ENCODE results near the gene IGFBP1. TPM values are rescaled to one million over a fixed set of nuclear protein-coding genes. Genes with fewer than 3 reads are reported as not detected.
"Not testable (repeated sequence)": the region's sequence is repeated elsewhere in the genome, so short reads cannot be mapped to it uniquely, and the experiment has no call there.

The IGFBP1 gene
- 0.31 TPM for total RNA-seq

- DNase-seq, result no peak
These were observed at the start of gene IGFBP1 for GRCh38 chr7:45888185-45888992. Gene IGFBP1 (plus strand): TSS chr7:45888488. CDS start chr7:45888653, 165 bp downstream.

- not testable (repeated sequence) for DNase-seq
These were observed 49.4 kb upstream of the IGFBP1 start for GRCh38 chr7:45838852-45839251.

GRCh38 chr7:45841926-45842717 is 46.2 kb upstream of the IGFBP1 start:
- DNase-seq, result not testable (repeated sequence)

GRCh38 chr7:45846536-45846935 is 41.8 kb upstream of the IGFBP1 start:
- DNase-seq, result not testable (repeated sequence)

- DNase-seq, result not testable (repeated sequence)
These were observed 39.6 kb upstream of the IGFBP1 start for GRCh38 chr7:45848734-45849133.

GRCh38 chr7:45852984-45853383 is 35.3 kb upstream of the IGFBP1 start:
- not testable (repeated sequence) for DNase-seq

- not testable (repeated sequence) for DNase-seq
These were observed 34.8 kb upstream of the IGFBP1 start for GRCh38 chr7:45853491-45853890.

GRCh38 chr7:45855680-45856079 is 32.6 kb upstream of the IGFBP1 start:
- DNase-seq, result not testable (repeated sequence)

GRCh38 chr7:45856888-45857287 is 31.4 kb upstream of the IGFBP1 start:
- DNase-seq, result not testable (repeated sequence)

- DNase-seq, result no peak
These were observed 24.6 kb upstream of the IGFBP1 start for GRCh38 chr7:45863715-45864114.

- no peak for DNase-seq
These were observed 22.5 kb upstream of the IGFBP1 start for GRCh38 chr7:45865594-45866410.

- no peak for DNase-seq
These were observed 20.8 kb upstream of the IGFBP1 start for GRCh38 chr7:45867471-45867870.

GRCh38 chr7:45869426-45869825 is 18.9 kb upstream of the IGFBP1 start:
- no peak for DNase-seq

- no peak for DNase-seq
These were observed 15.9 kb upstream of the IGFBP1 start for GRCh38 chr7:45872116-45873034.

- DNase-seq, result no peak
These were observed 15.3 kb upstream of the IGFBP1 start, which contains the start of gene CCDC201 for GRCh38 chr7:45873035-45873354. Gene CCDC201 (minus strand): TSS chr7:45873082. CDS start chr7:45873007, 75 bp downstream.

GRCh38 chr7:45873355-45873754 is 14.9 kb upstream of the IGFBP1 start:
- no peak for DNase-seq

GRCh38 chr7:45874408-45875131 is 13.7 kb upstream of the IGFBP1 start:
- DNase-seq, result no peak

- no peak for DNase-seq
These were observed 11.8 kb upstream of the IGFBP1 start for GRCh38 chr7:45876519-45876918.

- no peak for DNase-seq
These were observed 9.7 kb upstream of the IGFBP1 start for GRCh38 chr7:45878457-45879144.

- no peak for DNase-seq
These were observed 7.8 kb upstream of the IGFBP1 start for GRCh38 chr7:45880433-45880860.
